Stimulated activated CD4-positive, alpha-beta T cell treated with anti-CD3 and anti-CD28 coated beads, Interleukin-2, amount 100 ng/mL, for 4 hours (primary cell): ENCODE data around the gene GPR52.
"Not testable (repeated sequence)": the region's sequence is repeated elsewhere in the genome, so short reads cannot be mapped to it uniquely, and the experiment has no call there.

ENCODE experiments used
- DNase-seq: peaks from one replicate; pipeline ENCODE4 v3.0.0-alpha.2; 2020; ENCODE audit warnings: low read depth

Gene GPR52

GRCh38 chr1:174447866-174448530 is at the start of gene GPR52:
TSS of gene GPR52 (plus strand) at chr1:174447964. CDS start at chr1:174448112, 148 bp downstream.
- DNase-seq: no peak

- DNase-seq: no peak
Measured at GRCh38 chr1:174398246-174398645, 49.5 kb upstream of the GPR52 start.

- no peak for DNase-seq
Measured at GRCh38 chr1:174399211-174399610, 48.6 kb upstream of the GPR52 start.

- DNase-seq: no peak
Measured at GRCh38 chr1:174401075-174401474, 46.7 kb upstream of the GPR52 start.

- no peak for DNase-seq
Measured at GRCh38 chr1:174405219-174405618, 42.5 kb upstream of the GPR52 start.

- no peak for DNase-seq
Measured at GRCh38 chr1:174406421-174406820, 41.3 kb upstream of the GPR52 start.

GRCh38 chr1:174407665-174408064 is 40.1 kb upstream of the GPR52 start:
- DNase-seq: no peak

GRCh38 chr1:174408146-174408545 is 39.6 kb upstream of the GPR52 start:
- DNase-seq: no peak

GRCh38 chr1:174409801-174410200 is 38.0 kb upstream of the GPR52 start:
- DNase-seq: not testable (repeated sequence)

- DNase-seq: no peak
Measured at GRCh38 chr1:174413632-174414031, 34.1 kb upstream of the GPR52 start.

- no peak for DNase-seq
Measured at GRCh38 chr1:174414203-174414602, 33.6 kb upstream of the GPR52 start.

- no peak for DNase-seq
Measured at GRCh38 chr1:174415506-174415905, 32.3 kb upstream of the GPR52 start.

GRCh38 chr1:174417921-174418320 is 29.8 kb upstream of the GPR52 start:
- no peak for DNase-seq

- DNase-seq: no peak
Measured at GRCh38 chr1:174425121-174425520, 22.6 kb upstream of the GPR52 start.

- no peak for DNase-seq
Measured at GRCh38 chr1:174426153-174426552, 21.6 kb upstream of the GPR52 start.

- DNase-seq: no peak
Measured at GRCh38 chr1:174428033-174428432, 19.7 kb upstream of the GPR52 start.

GRCh38 chr1:174428739-174429138 is 19.0 kb upstream of the GPR52 start:
- no peak for DNase-seq

GRCh38 chr1:174433451-174433850 is 14.3 kb upstream of the GPR52 start:
- DNase-seq: no peak

GRCh38 chr1:174445351-174445750 is 2.4 kb upstream of the GPR52 start:
- DNase-seq: no peak

- no peak for DNase-seq
Measured at GRCh38 chr1:174445817-174446216, 1.9 kb upstream of the GPR52 start.

- no peak for DNase-seq
Measured at GRCh38 chr1:174448531-174448883, 743 bp downstream of the GPR52 start.

- no peak for DNase-seq
Measured at GRCh38 chr1:174448974-174449373, 1.2 kb downstream of the GPR52 start.

- DNase-seq: no peak
Measured at GRCh38 chr1:174451408-174451807, 3.6 kb downstream of the GPR52 start.

GRCh38 chr1:174465855-174466254 is 18.1 kb downstream of the GPR52 start:
- DNase-seq: no peak

GRCh38 chr1:174466607-174467006 is 18.8 kb downstream of the GPR52 start:
- no peak for DNase-seq
